A549 (cell line): ENCODE data around the gene IRF1. TPM values are rescaled to one million over a fixed set of nuclear protein-coding genes. Genes with fewer than 3 reads are reported as not detected.

Experiments
- ATAC-seq, 2 experiments: fragments of 200-7000 bp in 1 of 2; fragments of >200 bp in 1 of 2; cut with Nextera tagmentation in 1 of 2; cut with Tn5 transposase in 1 of 2; 3 replicates each; pipeline versions ENCODE4 v1.8.0 to v1.9.1; 2018 to 2020; ENCODE audit warnings: mild to moderate bottlenecking in 1 of 2, moderate library complexity in 1 of 2
- CTCF ChIA-PET: fragments of 300-600 bp; sonication (Branson Sonifier 250); formaldehyde crosslinking; extraction: SDS; loops from one replicate; lab custom pipeline; 2021; ENCODE audit warnings: antibody characterized with exemption, inconsistent platforms; lab: Yijun Ruan, JAX
- POLR2A ChIA-PET: fragments of 350-600 bp; formaldehyde crosslinking; extraction: SDS; loops from one replicate; lab custom pipeline; 2021; ENCODE audit warnings: antibody characterized with exemption, inconsistent platforms; lab: Yijun Ruan, JAX
- DNase-seq, 2 experiments: peaks; one replicate each; pipeline versions ENCODE4 v3.0.0 to v3.0.0-alpha.2; 2011 to 2016; ENCODE audit warnings: low read depth in 1 of 2, low spot score in 1 of 2
- FAIRE-seq: peaks from 2 replicates; lab custom pipeline; 2011; peaks lifted over from hg19 to GRCh38; lab: Jason Lieb, UNC
- H3K27ac ChIP-seq, 2 experiments: fragments of >200 bp; sonication (Bioruptor Twin); formaldehyde crosslinking; 3 replicates each; pipeline ENCODE4 v1.5.1; 2016 to 2017
- H3K4me1 ChIP-seq: fragments of >200 bp; sonication (Bioruptor Twin); formaldehyde crosslinking; 3 replicates; pipeline ENCODE4 v1.6.1; 2016
- H3K4me2 ChIP-seq: fragments of >200 bp; sonication (Bioruptor Twin); formaldehyde crosslinking; 3 replicates; pipeline ENCODE4 v1.6.1; 2016
- H3K4me3 ChIP-seq: fragments of >200 bp; sonication (Bioruptor Twin); formaldehyde crosslinking; 3 replicates; pipeline ENCODE4 v1.5.1; 2016
- H3K9me3 ChIP-seq: fragments of >200 bp; sonication (Bioruptor Twin); formaldehyde crosslinking; 3 replicates; pipeline ENCODE4 v1.6.1; 2016
- CHD2 ChIP-seq: fragments of 150-350 bp; IDR thresholded peaks from 2 replicates; pipeline ENCODE4 v1.6.1; 2014; ENCODE audit warnings: low read length; ENCODE audit not compliant: partially characterized antibody
- EHMT2 ChIP-seq: fragments of 200-600 bp; sonication (generic); IDR thresholded peaks from 2 replicates; pipeline ENCODE4 v1.6.1; 2016; ENCODE audit warnings: antibody characterized with exemption, low read depth, mild to moderate bottlenecking, moderate library complexity
- ESRRA ChIP-seq: fragments of 150-350 bp; IDR thresholded peaks from 2 replicates; pipeline ENCODE4 v1.6.1; 2014; ENCODE audit warnings: mild to moderate bottlenecking, low read length, borderline replicate concordance
- FOSB ChIP-seq: fragments of 250-450 bp; sonication (Bioruptor Pico); IDR thresholded peaks from 2 replicates; pipeline ENCODE4 v1.5.0; 2020; ENCODE audit warnings: mild to moderate bottlenecking, moderate library complexity
- FOXS1 ChIP-seq: fragments of 250-450 bp; sonication (Bioruptor Pico); IDR thresholded peaks from 2 replicates; pipeline ENCODE4 v1.5.0; 2020; ENCODE audit warnings: mild to moderate bottlenecking, moderate library complexity
- GATA3 ChIP-seq: IDR thresholded peaks from 2 replicates; pipeline ENCODE4 v1.6.1; 2012; ENCODE audit warnings: borderline replicate concordance
- HDAC2 ChIP-seq: fragments of 200-600 bp; sonication (generic); IDR thresholded peaks from 2 replicates; pipeline ENCODE4 v1.6.1; 2016
- HEYL ChIP-seq: fragments of 250-450 bp; sonication (Bioruptor Pico); IDR thresholded peaks from 2 replicates; pipeline ENCODE4 v1.8.0; 2021; ENCODE audit warnings: mild to moderate bottlenecking, moderate library complexity
- HMGXB4 ChIP-seq: fragments of 250-450 bp; sonication (Bioruptor Pico); IDR thresholded peaks from 2 replicates; pipeline ENCODE4 v1.5.0; 2021; ENCODE audit warnings: mild to moderate bottlenecking, moderate library complexity, borderline replicate concordance
- HOXA7 ChIP-seq: fragments of 250-450 bp; sonication (Bioruptor Pico); IDR thresholded peaks from 2 replicates; pipeline ENCODE4 v1.5.0; 2020; ENCODE audit warnings: mild to moderate bottlenecking, moderate library complexity
- HOXB13 ChIP-seq: fragments of 250-450 bp; sonication (Bioruptor Pico); IDR thresholded peaks from 2 replicates; pipeline ENCODE4 v1.5.0; 2020; ENCODE audit warnings: low read depth, mild to moderate bottlenecking, moderate library complexity
- JUN ChIP-seq, 2 experiments: fragments of >200 bp; sonication (Bioruptor Twin); formaldehyde crosslinking; IDR thresholded peaks; 2 replicates in 1 of 2; 3 replicates in 1 of 2; pipeline ENCODE4 v1.6.1; 2016 to 2017
- NFE2L2 ChIP-seq: fragments of 150-350 bp; conservative IDR thresholded peaks from 2 replicates; pipeline ENCODE4 v1.6.1; 2014; ENCODE audit warnings: low read length
- NR3C1 ChIP-seq: fragments of >200 bp; sonication (Bioruptor Twin); formaldehyde crosslinking; IDR thresholded peaks from 3 replicates; pipeline ENCODE4 v1.6.1; 2017
- PHF8 ChIP-seq: fragments of 200-600 bp; sonication (generic); IDR thresholded peaks from 2 replicates; pipeline ENCODE4 v1.6.1; 2016; ENCODE audit warnings: low read depth, mild to moderate bottlenecking, antibody characterized with exemption, moderate library complexity, borderline replicate concordance
- POLR2A ChIP-seq: IDR thresholded peaks from 2 replicates; pipeline ENCODE4 v1.6.1; 2012; ENCODE audit warnings: mild to moderate bottlenecking, low read length
- RARB ChIP-seq: fragments of 250-450 bp; sonication (Bioruptor Pico); IDR thresholded peaks from 2 replicates; pipeline ENCODE4 v1.8.0; 2021; ENCODE audit warnings: mild to moderate bottlenecking, moderate library complexity
- RFX5 ChIP-seq: fragments of 450-650 bp; IDR thresholded peaks from 2 replicates; pipeline ENCODE4 v1.7.1; 2014; ENCODE audit warnings: antibody characterized with exemption, mild to moderate bottlenecking, moderate library complexity
- SMC3 ChIP-seq: fragments of >200 bp; sonication (Bioruptor Twin); formaldehyde crosslinking; IDR thresholded peaks from 3 replicates; pipeline ENCODE4 v1.6.1; 2018; ENCODE audit warnings: inconsistent platforms
- TFCP2L1 ChIP-seq: fragments of 250-450 bp; sonication (Bioruptor Pico); IDR thresholded peaks from 2 replicates; pipeline ENCODE4 v1.5.0; 2021; ENCODE audit warnings: mild to moderate bottlenecking
- TP53 ChIP-seq: fragments of 250-450 bp; sonication (Bioruptor Pico); IDR thresholded peaks from 2 replicates; pipeline ENCODE4 v1.5.0; 2021; ENCODE audit warnings: mild to moderate bottlenecking, moderate library complexity
- USF2 ChIP-seq: fragments of 450-650 bp; IDR thresholded peaks from 2 replicates; pipeline ENCODE4 v1.6.1; 2014; ENCODE audit warnings: antibody characterized with exemption
- ZSCAN20 ChIP-seq: fragments of 250-450 bp; sonication (Bioruptor Pico); IDR thresholded peaks from 2 replicates; pipeline ENCODE4 v1.8.0; 2022; ENCODE audit warnings: mild to moderate bottlenecking, moderate library complexity
- WGBS: methylation state at CpG from one replicate; pipeline ENCODE4 v1.1.6; 2017; ENCODE audit errors: missing lambda C conversion rate; 5-methylcytosine and 5-hydroxymethylcytosine counted together
- polyA plus RNA-seq, 4 experiments: library from polyadenylated mRNA; depleted of rRNA in 3 of 4; stranded (reverse); fragments of >200 nt; fragmentation: RNase III in 1 of 4; extraction: RNeasy Plus Mini Kit Qiagen cat#74134 plus additional on column Dnase treatment in 1 of 4; gene quantifications; 2 replicates in 3 of 4; 3 replicates in 1 of 4; pipeline ENCODE4 v1.2.3, GENCODE V29; 2011 to 2017
- TF ChIP-seq, protein P1 (sequence below): IDR thresholded peaks from 2 replicates; pipeline ENCODE4 v1.6.1; 2012

The IRF1 gene
- polyA plus RNA-seq, 2 of the 4 experiments (the other 2 are of a cell fraction) = 10.9 to 13.3 TPM

GRCh38 chr5:132444061-132444460, 46.5 kb downstream of the IRF1 start:
- FAIRE-seq (no peak), ATAC-seq (no peak), DNase-seq (no peak)
- no peak overlapping the region for H3K4me2 ChIP-seq
- WGBS = 78% methylated on average over 6 of the region's 7 CpGs
- POLR2A ChIA-PET = no interaction called here
- no peaks in the 10 kb centered on the region for H3K4me1 ChIP-seq
- H3K4me3 ChIP-seq = no peak overlapping the region
- H3K9me3 ChIP-seq = no peaks in the 10 kb centered on the region
- CTCF ChIA-PET = interaction anchor here (1.4 to 2.0 kb wide), 2 partner anchors 10 to 58 kb away, joined by 4 to 5 read pairs; no protein-coding TSS in a partner anchor
- no peak overlapping the region for H3K27ac ChIP-seq
- TF ChIP-seq HOXB13 (CRISPR knock-in tag) (no peak), TFCP2L1 (CRISPR knock-in tag) (no peak), GATA3 (no peak), USF2 (no peak), NFE2L2 (no peak), POLR2A (no peak), EHMT2 (no peak), ESRRA (no peak), PHF8 (no peak)
- TF ChIP-seq, protein P1, sequence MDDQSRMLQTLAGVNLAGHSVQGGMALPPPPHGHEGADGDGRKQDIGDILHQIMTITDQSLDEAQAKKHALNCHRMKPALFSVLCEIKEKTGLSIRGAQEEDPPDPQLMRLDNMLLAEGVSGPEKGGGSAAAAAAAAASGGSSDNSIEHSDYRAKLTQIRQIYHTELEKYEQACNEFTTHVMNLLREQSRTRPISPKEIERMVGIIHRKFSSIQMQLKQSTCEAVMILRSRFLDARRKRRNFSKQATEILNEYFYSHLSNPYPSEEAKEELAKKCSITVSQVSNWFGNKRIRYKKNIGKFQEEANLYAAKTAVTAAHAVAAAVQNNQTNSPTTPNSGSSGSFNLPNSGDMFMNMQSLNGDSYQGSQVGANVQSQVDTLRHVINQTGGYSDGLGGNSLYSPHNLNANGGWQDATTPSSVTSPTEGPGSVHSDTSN = no peak

DNA sequence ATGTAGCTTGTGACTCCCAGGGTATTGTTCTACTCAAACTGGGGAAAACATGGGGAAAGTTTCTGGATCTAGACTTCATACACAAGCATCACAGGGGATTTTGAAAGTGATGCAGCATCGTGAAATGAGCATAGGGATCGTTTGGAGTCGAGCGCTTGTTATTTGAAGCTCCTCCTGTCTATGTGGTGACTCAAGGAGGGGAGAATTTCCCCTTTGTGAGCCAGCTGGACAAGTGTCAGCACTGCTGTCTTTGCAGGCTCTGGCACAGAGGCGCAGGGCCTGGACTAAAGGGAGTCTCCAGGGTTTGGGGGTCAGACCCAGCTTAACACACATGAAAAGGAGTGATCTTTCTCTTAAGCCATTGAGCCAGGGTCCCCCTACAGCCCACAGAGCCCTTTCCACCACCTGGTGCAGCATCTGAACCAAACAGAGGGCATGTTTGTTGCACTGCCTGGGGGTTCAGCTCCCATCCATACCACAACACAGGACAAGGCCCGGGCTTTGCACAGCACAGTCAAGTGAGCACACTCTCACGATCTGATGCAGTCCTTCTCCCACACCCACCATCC, 51.0 kb downstream of the IRF1 start:
- TF ChIP-seq TP53 (no peak), HDAC2 (no peak), FOSB (CRISPR knock-in tag) (no peak), FOXS1 (no peak), SMC3 (no peak), ZSCAN20 (no peak), CHD2 (no peak), ESRRA (no peak), RARB (CRISPR knock-in tag) (no peak), JUN (IDR thresholded peaks at IDR 0.05) (no peak), GATA3 (no peak), HOXA7 (CRISPR knock-in tag) (no peak), HMGXB4 (no peak), RFX5 (no peak), HEYL (CRISPR knock-in tag) (no peak), HOXB13 (CRISPR knock-in tag) (no peak), NR3C1 (no peak), EHMT2 (no peak)
- Histone ChIP-seq H3K4me2 (no peak overlapping the region), H3K4me3 (no peak overlapping the region), H3K9me3 (no peaks in the 10 kb centered on the region), H3K27ac (no peak overlapping the region), H3K4me1 (peaks cover 9% of the 10 kb centered on the region; the same call in 2 of the 3 replicates)
- CTCF ChIA-PET = interaction anchor here (0.7 to 2.0 kb wide), 4 partner anchors 18 to 105 kb away, joined by 3 to 5 read pairs (median 3); no protein-coding TSS in a partner anchor
- FAIRE-seq (no peak), ATAC-seq (no peak), DNase-seq (no peak)
- WGBS = 66% methylated on average over 7 of the region's 7 CpGs
- POLR2A ChIA-PET = interaction anchor here (0.7 to 0.8 kb wide), 2 partner anchors 19 to 57 kb away, joined by 3 to 4 read pairs; no protein-coding TSS in a partner anchor
